Measurements from ENCODE around the gene NOVA1. TPM values are rescaled to one million over a fixed set of nuclear protein-coding genes. Genes with fewer than 3 reads are reported as not detected.

NOVA1 gene
- total RNA-seq, 2 experiments from 2014 or later = 0.11 to 0.19 TPM

DNA sequence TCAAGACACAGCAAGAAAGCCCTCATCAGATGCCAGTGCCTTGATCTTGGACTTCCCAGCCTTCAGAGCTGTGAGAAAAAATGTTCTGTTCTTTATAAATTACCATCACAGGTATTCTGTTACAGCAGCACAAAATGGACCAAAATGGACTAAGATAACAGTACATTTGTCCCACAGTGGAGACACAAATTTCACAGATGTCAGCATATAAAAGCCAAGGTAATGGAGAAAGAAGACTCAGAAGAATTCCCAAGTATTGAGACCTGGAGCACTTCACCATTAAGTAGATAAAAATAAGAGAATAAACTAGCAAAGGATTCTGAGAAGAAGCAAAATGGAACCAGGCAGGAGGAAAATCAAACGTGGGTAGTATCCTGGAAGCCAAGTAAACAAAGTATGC lies 131.0 kb downstream of the NOVA1 start:
- ChIA-PET CTCF (no interaction called here), POLR2A (no interaction called here)

DNA sequence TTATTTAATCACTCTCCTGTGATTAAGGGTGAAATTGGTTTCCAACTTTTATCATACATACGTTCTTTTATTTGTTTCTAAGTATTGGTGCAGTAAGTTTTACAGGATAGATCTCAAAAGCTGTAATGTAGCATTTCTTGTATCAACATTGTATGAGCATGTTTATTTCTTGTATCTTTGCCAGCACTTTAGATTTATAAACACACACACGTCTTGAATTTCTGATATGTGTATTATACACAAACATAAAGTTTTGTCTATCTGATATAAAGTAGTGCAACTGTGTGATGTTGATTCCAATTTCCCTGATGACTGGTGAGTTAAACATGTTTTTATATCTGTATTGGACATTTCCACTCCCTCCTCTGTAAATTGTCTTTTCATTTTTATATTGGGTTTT lies 134.7 kb downstream of the NOVA1 start:
- ChIA-PET CTCF (no interaction called here), POLR2A (no interaction called here)

DNA sequence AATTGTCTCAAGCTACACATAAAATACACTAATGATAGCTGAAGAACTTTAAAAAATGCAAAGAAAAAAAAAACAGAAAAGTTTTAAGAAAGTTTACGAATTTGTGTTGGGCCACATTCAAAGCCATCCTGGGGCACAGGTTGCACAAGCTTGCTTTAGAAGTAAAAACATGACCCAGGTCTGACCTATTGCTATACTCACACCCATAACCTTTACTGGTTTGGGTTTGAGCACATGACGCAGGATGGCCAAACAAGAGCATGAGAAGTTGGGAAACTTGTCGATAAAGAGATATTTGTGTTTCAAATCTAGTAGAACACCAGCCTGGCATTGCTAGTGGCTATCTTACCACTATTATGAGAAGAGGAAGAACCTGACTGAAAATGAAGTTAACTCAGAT lies 143.7 kb downstream of the NOVA1 start:
- ChIA-PET CTCF (no interaction called here), POLR2A (no interaction called here)

DNA sequence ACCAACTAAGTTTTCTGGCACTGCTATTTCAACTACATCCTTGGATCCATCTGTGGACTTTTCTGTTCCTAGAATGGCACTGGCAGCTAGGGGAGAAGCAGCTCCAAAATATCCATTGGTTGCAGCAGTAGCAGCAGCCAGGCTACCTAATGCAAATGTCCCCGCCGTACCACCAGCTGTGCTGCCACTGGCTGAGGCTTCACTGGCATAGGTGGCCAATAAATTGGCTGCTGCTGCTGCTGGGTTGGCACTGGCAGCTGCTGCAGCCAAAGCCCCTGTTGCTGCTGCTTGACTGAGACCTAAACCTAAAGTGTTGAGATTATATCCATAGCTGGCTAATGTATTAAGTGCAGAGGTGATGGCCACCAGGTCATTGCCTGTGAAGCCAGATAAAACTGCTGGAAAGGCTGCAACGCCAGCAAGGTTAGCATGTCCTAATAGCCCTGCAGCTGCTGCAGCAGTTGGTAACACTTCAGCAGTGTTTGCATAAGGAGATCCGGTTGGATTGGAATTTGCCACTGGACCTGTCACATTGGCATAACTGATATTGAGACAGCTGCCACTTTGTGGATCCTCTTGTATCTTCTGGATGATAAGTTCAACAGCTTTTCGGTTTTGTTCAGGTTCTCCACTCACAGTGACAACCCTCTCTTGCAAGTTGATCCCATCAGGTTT lies 149.5 kb downstream of the NOVA1 start:
- CTCF ChIA-PET = no interaction called here
- POLR2A ChIA-PET = no interaction called here

DNA sequence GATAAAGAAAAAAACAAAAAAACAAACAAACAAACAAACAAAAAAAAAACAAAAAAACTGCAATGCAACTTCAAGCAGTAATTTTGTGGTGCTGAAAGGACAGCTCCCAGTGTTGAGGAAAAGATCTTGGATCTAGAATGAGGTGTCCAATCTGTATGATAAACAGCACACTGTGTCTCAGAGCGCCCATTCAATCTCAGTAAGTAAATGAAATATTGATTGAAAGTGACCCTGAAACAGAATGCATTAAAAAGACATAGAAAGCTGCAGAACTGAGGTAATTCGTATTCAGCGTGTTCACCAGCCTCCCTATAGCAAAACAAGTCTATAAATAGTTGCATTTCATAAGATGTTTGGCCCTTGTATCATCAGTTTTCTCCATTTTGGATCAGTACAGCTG lies 153.0 kb downstream of the NOVA1 start:
- POLR2A ChIA-PET = no interaction called here

DNA sequence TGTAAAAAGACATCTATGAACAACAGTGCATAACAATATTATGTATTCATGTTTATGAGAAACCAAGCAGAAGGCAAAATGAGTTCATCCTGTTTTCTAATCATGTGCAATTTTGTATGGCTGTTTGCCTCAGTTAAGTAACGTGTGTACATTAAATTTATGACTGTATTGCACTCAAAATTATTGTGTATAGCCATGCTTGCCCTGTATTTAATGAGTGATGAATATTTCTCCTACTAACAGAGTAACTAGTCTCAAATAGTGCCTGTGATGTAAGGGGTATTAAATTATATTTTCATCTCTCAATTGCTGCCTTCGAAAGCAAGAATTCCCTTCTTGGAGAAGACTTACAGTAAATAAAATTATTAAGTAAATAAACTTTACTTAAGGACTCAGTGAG lies 154.2 kb downstream of the NOVA1 start:
- POLR2A ChIA-PET = no interaction called here
- CTCF ChIA-PET = no interaction called here

More for the DNA sequence above, 153.0 kb downstream of the NOVA1 start:
- CTCF ChIA-PET = no interaction called here

DNA sequence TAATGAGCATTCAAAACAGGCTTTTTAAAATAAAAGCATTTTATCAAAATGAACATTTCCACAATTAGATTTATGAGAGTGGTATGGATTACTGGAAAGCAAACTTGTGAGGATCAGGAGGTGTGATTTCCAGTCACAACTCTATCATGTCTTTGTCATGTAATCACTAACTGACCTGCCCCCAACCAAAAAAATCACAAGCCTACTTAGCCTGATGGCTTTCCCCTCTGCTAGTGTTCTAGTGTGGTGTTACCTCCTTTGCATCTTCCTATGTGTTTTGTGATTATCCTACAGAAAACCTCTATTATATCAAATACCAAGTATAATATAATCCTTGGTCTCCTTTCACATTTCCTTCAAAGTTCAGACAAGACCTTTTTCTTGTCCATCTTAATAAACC lies 168.6 kb downstream of the NOVA1 start:
- ChIA-PET POLR2A (no interaction called here), CTCF (no interaction called here)

DNA sequence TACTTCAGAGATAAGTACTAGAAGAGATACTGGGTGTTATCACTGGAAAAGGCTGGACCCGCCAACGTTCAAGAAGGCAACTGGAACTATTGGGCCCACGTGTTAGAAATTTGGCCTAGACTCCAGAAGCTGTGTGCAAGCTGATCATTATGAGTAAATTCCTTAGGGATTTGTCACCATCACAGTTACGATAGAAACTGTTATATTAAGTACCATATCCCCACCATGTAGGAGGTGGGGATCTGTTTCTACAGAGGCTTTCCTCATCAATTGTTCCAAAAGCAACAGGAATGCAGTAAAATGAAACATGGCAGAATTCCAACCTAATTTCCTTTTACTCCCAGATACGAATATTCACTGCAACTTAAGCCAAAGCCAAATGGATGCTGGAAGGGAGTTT lies 170.7 kb downstream of the NOVA1 start:
- CTCF ChIA-PET = no interaction called here
- POLR2A ChIA-PET = no interaction called here

DNA sequence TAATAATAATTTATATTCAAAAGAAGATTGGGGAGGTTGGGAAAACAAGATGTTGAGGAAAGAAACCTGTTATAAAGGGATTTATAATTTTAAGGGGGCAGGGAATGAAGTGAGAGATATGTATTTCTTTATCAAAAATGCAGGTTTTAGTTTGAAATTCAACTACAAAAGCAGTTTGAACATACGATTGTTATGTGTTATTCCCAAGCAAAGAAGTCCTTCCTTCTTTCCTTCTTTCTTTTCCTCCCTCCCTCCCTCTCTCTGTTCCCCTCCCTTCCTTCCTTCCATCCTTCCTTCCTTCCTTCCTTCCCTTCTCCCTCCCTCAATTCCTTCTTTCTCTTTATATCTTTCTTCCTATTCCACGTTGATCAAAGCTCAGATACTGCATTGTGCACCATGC lies 173.3 kb downstream of the NOVA1 start:
- ChIA-PET CTCF (no interaction called here), POLR2A (no interaction called here)

DNA sequence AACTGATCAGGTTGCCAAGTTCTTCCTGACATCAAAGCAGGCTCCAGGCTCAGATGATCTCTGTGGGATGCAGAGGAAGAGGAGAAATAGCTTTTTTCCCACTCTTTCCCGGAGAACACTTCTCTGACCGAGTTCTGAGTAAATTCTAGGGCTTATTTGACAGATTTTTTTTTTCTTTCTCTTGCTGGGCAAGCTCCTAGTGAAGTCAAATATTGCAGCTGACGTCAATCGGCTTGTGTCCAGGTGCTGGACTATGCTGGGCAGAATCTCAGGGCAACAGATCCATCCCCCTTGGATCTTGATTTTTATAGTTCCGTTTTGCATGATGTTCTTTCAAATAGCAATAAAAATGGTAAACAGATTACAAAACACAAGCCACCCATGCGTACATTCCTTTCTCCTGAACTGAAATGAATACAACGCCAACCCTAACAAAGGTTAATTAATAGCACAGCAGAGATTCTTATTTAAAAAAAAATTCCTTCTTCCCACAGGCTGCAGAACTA lies 182.2 kb downstream of the NOVA1 start:
- POLR2A ChIA-PET = no interaction called here

DNA sequence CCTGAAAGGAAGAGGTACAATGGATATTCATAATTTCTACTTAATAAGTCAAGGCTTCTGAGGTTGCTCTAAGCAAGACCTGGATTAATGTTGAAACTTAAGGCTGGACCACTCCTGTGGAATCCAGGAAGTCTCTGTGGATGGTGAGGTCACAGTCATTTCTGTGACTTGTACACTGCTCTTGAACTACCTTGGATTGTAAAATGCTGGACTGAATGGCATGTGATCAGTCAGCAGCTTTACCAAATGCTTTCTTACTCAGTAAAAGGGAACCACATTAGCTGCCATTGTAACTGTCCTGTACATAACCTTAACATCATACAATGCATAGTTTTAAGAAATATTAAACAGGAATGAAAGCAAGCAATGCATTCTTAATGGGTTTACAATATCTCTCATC lies 182.9 kb downstream of the NOVA1 start:
- CTCF ChIA-PET = no interaction called here
- POLR2A ChIA-PET = no interaction called here

More for the DNA sequence above, 182.2 kb downstream of the NOVA1 start:
- CTCF ChIA-PET = no interaction called here

DNA sequence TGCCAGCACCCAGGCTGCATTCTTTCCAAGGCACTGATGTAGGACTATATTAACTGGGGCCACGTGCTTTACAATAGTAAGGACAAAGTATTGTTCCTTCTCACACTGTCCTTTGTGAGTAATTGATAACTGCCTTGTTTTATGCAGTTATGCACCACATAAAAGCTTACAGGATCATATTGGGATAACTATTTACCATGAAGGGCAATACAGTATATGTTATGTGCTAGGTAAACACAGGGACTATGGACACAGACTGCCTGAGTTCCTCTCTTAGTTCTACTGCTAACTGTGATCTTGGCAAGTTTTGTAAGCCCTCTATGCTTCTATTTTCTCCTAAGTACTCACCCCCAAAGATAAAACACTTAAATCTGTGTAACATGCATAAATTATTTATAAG lies 183.7 kb downstream of the NOVA1 start:
- CTCF ChIA-PET = no interaction called here
- POLR2A ChIA-PET = no interaction called here

DNA sequence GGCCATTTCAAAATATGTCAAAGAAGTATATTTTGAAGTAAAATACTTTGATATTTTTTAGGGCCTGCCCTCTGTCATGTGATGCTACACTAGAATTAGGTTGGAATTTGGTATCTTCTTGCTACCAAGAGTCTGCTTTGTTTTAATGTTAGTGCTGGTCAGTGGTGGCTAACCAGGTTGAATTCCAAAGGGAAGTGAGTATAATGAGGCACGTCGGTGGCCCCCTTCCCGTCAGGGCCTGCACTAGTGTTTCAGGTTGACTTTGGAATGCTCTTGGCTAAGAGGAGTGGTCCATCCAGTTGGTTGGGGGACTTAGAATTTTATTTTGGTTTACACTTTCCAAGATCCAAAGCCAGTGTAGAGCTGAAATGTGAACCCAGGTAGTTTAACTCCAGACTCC lies 185.4 kb downstream of the NOVA1 start:
- CTCF ChIA-PET = interaction anchor here (1.2 kb wide), 1 partner anchor 12 kb away, joined by 3 read pairs; no protein-coding TSS in a partner anchor
- POLR2A ChIA-PET = no interaction called here

DNA sequence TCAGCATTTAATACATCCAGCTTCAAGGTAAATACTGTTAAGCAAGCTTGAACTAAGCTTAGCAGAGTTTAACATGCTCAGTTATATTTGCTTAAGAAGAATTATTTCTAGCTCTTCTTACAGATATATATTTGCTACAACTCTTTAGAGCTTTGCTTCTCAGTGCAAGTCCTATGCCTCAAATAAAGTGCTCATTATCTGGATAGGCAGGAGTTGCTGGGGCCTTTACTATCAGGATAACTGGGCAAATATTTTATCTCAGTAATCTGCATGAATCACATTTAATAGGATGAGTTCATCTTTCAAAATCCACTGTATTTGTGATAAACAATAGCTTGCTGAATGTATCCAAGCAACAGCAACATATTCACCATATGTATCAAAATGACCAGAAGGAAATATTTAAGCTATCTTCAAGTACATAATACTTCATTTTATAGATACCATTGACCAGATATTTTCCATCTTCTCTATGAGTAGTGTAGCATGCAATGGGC lies 187.6 kb downstream of the NOVA1 start:
- ChIA-PET POLR2A (no interaction called here), CTCF (no interaction called here)

DNA sequence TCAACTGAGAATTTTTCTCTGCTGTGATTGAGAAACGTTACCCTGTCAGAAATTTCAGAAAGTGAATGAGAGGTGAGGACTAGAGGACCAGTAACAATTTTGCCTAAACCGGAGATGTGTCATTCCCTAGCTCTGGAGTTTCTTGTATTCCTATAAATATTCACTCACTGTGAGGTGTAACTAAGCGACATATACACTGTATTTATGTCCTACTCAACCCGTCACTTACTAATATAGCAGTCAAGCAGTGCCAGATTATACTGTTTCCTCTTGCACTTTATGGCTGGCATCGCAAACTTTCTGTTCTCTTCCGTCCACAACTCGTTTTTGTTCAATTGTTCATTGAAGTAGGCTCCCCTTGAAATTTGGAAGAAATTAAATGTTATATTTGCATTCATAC lies 192.9 kb downstream of the NOVA1 start:
- ChIA-PET POLR2A (no interaction called here), CTCF (no interaction called here)

DNA sequence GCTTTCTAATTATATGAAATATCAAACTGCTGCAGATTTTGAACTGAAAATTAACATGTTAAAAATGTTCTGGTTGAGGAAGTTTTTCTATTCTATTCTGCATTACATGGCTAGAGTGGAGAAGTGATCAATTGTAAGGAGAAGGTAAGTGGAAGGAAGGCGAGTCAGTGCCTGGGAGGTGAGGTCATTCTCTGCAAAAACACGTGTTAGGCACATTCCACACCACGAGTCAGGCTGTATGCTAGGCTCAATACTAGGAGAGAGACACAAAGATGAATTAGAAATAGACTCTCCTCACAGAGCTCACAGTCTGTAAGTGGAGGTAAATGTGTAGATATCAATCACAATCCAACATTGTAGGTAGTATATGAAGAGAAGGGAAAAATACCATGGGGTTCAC lies 194.1 kb downstream of the NOVA1 start:
- ChIA-PET POLR2A (no interaction called here), CTCF (no interaction called here)

DNA sequence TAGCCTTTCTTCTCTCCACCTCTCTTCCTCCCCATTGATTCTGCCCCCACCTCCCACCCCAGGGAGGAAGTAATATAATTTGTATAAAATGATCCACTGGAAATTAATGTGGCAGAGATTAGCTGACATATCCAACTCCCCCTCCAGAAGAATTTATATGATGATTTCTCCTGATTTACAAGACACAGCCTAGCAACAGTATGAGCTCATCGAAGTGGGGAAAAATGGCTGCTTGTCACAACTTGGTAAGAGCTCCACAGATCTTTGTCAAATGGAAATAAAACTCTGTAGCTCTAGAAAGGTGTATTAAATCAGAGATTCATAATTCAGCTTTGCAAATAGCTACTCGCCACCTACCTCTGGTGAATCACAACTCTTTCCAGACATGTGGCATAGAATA lies 195.7 kb downstream of the NOVA1 start:
- CTCF ChIA-PET = no interaction called here
- POLR2A ChIA-PET = no interaction called here

DNA sequence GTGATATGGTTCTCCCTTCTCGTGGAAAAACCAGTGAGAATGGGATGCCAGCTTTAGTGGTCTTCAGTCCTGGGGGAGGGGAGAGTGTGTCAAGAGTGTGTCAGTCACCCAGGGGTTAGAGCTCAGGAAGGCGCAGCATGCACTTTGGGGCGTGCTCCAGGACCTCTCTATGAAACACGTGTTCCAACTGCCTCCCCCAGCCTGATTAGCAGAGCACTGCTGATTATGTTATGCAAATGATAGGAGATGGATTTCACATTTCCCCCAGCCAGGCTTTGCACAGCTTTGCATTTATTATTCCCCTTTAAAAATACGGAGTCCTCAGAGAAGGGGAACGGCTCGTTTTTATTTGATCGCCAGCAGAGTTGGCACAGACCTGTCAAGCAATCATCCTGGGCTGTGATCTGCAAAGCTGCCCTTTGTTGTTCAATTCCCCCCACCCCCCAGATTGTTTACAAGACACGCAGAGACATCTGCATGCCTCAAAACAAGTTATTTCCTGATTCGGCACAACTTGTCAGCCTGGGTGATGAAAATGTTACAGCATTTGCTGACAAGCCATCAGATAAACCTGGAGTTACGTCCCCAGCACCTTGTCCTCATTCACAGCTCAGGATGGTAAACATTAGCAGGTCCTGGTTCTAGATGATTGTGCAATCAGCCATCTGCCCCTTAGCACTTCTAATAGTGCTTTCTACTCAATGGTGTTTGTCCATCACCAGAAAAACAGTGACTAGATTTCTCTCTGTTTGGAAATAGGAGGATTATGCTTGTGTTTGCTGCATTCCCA lies 196.5 kb downstream of the NOVA1 start:
- POLR2A ChIA-PET = no interaction called here
- CTCF ChIA-PET = no interaction called here

DNA sequence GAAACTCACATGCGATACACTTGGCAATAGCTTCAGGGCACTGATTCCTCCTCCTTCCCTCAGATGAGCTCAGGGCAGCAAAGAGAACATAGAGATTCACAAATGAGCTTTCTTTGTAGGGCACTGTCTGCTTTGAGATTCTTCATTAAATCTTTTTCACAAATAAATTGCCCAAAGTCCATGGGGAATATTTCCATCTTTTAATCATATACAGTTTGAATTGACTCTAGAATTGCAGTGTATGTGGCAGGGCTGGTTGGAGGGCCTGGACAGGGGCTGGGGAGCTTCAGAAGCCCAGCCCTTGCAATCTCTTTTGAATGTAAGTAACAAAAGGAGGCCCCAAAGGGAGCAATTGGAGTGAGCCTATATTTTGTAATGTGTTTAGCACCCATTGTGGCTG lies 197.5 kb downstream of the NOVA1 start:
- POLR2A ChIA-PET = no interaction called here

DNA sequence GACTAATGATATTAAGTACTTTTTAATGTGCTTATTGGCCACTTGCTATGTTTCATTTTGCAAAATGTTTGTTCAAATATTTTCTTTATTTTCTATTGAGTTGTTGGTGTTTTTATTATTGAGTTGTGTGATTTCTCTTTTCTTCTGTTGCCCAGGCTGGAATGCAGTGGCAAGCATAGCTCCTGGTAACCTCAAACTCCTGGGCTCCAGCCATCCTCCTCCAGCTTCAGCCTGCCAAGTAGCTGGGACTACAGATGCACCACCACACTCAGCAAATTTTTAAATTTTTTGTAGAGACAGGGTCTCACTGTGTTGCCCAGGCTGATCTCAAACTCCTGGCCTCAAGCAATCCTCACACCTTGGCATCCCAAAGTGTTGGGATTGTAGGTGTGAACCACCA lies 199.2 kb downstream of the NOVA1 start:
- ChIA-PET CTCF (no interaction called here), POLR2A (no interaction called here)

More for the DNA sequence above, 197.5 kb downstream of the NOVA1 start:
- CTCF ChIA-PET = interaction anchor here (1.0 kb wide), 1 partner anchor 12 kb away, joined by 3 read pairs; no protein-coding TSS in a partner anchor

Data from activated CD8-positive, alpha-beta memory T cell treated with anti-CD3 and anti-CD28 coated beads for 36 hours (primary cell).